Activated naive CD4-positive, alpha-beta T cell treated with anti-CD3 and anti-CD28 coated beads, Interleukin-2, amount 50 U/mL, for 72 hours (primary cell): ENCODE data around the gene LDHD. TPM values are rescaled to one million over a fixed set of nuclear protein-coding genes. Genes with fewer than 3 reads are reported as not detected.

Source experiments
- ATAC-seq, 2 donors: fragments of 150-1000 bp; cut with Tn5 transposase; 2 replicates each; pipeline ENCODE4 v1.10.0; 2021; ENCODE audit warnings: mild to moderate bottlenecking in 2 of 2, moderate library complexity in 2 of 2
- DNase-seq, 2 donors: peaks; one replicate each; pipeline ENCODE4 v3.0.0; 2021 to 2022; ENCODE audit warnings: low spot score in 2 of 2
- H3K27ac Mint-ChIP-seq, 2 donors: one replicate each; pipeline ENCODE4 v1.8.0; 2022; ENCODE audit warnings: mild to moderate bottlenecking in 2 of 2, mixed read lengths in 2 of 2
- H3K36me3 Mint-ChIP-seq, 2 donors: one replicate each; pipeline ENCODE4 v1.8.0; 2022; ENCODE audit warnings: mixed read lengths in 2 of 2
- H3K9me3 Mint-ChIP-seq, 2 donors: one replicate each; pipeline ENCODE4 v1.8.0; 2022; ENCODE audit warnings: mixed read lengths in 2 of 2
- total RNA-seq, 2 donors: library from RNA; stranded (reverse); gene quantifications; one replicate each; pipeline ENCODE4 v1.2.3, GENCODE V29; 2022

Gene LDHD
- total RNA-seq, 2 donors from 2014 or later, result 0.64 to 0.82 TPM

GRCh38 chr16:75064403-75065148 lies 52.0 kb downstream of the LDHD start:
- DNase-seq, result no peak
- ATAC-seq, result peak; percentile 75 to 79
- H3K9me3 Mint-ChIP-seq, result peaks cover 0 to 5% of the 10 kb centered on the region in 2 donors
- peaks cover 0 to 12% of the 10 kb centered on the region in 2 donors for H3K36me3 Mint-ChIP-seq
- H3K27ac Mint-ChIP-seq, result peak overlapping the region in 1 of 2 donors; percentile 72

- Mint-ChIP-seq H3K36me3 (peaks cover 0 to 11% of the 10 kb centered on the region in 2 donors), H3K9me3 (peaks cover 0 to 5% of the 10 kb centered on the region in 2 donors), H3K27ac (peak overlapping the region in 1 of 2 donors; percentile 81)
- ATAC-seq, result no peak
- DNase-seq, result no peak
Observed at GRCh38 chr16:75063549-75064088, 53.0 kb downstream of the LDHD start.

GRCh38 chr16:75062976-75063346 lies 53.6 kb downstream of the LDHD start:
- peak overlapping the region in 1 of 2 donors; percentile 50 for H3K27ac Mint-ChIP-seq
- ATAC-seq, result no peak
- H3K9me3 Mint-ChIP-seq, result peaks cover 0 to 5% of the 10 kb centered on the region in 2 donors
- peaks cover 0 to 11% of the 10 kb centered on the region in 2 donors for H3K36me3 Mint-ChIP-seq
- DNase-seq, result no peak

GRCh38 chr16:75062135-75062975 lies 54.2 kb downstream of the LDHD start:
- Mint-ChIP-seq H3K36me3 (peaks cover 0 to 11% of the 10 kb centered on the region in 2 donors), H3K9me3 (peaks cover 0 to 5% of the 10 kb centered on the region in 2 donors), H3K27ac (peak overlapping the region in 1 of 2 donors; percentile 50)
- ATAC-seq (no peak), DNase-seq (no peak)

Other genes starting within 250 kb of the LDHD start
- gene WDR59, start 131.7 kb downstream of the LDHD start, total RNA-seq, result 100 to 1,000 TPM in 1 of 2 donors, 10 to 100 TPM in 1; 75.8 to 110 TPM
- 10 to 100 TPM; 20.4 to 45.1 TPM for gene ZNRF1, start 117.8 kb downstream of the LDHD start, total RNA-seq
- 10 to 100 TPM; 13.4 to 13.5 TPM for gene ZFP1, start 31.7 kb upstream of the LDHD start, total RNA-seq
- gene CTRB2, start 90.4 kb upstream of the LDHD start, total RNA-seq, result not detected
- not detected for gene CTRB1, start 102.2 kb upstream of the LDHD start, total RNA-seq
- under 1 TPM; 0.16 to 0.71 TPM for gene BCAR1, start 134.8 kb upstream of the LDHD start, total RNA-seq